Left ventricle myocardium inferior (tissue), 1 donor: ENCODE results near the gene TRIM41. TPM values are rescaled to one million over a fixed set of nuclear protein-coding genes. Genes with fewer than 3 reads are reported as not detected.
A peak's percentile ranks its signal among the peaks of the same experiment; 100 is the strongest.

Source experiments
- DNase-seq: peaks from one replicate; pipeline ENCODE4 v3.0.0-alpha.2; 2020
- H3K27ac ChIP-seq: fragments of 200-600 bp; replicated peaks from 2 replicates; pipeline ENCODE4 v1.8.0; 2021
- H3K27me3 ChIP-seq: fragments of 200-600 bp; 2 replicates; pipeline ENCODE4 v1.8.0; 2021; ENCODE audit warnings: low read depth
- H3K36me3 ChIP-seq: fragments of 200-600 bp; 2 replicates; pipeline ENCODE4 v1.8.0; 2021
- H3K4me1 ChIP-seq: fragments of 200-600 bp; 2 replicates; pipeline ENCODE4 v1.8.0; 2021
- H3K4me3 ChIP-seq: fragments of 200-600 bp; 2 replicates; pipeline ENCODE4 v1.8.0; 2021; ENCODE audit warnings: mild to moderate bottlenecking, moderate library complexity
- H3K9me3 ChIP-seq: fragments of 200-600 bp; replicated peaks from 2 replicates; pipeline ENCODE4 v1.8.0; 2021
- CTCF ChIP-seq: fragments of 200-600 bp; IDR thresholded peaks from 2 replicates; pipeline ENCODE4 v1.8.0; 2021; ENCODE audit warnings: antibody characterized with exemption, mild to moderate bottlenecking, borderline replicate concordance
- intact Hi-C: fragments of 100-400 bp; cut with micrococcal nuclease; formaldehyde crosslinking; loops from one replicate; pipeline ENCODE4 v1.11.0; 2022
- total RNA-seq: library from RNA; stranded (reverse); fragmentation: NEBNext Ultra II Directional; extraction: Animal tissue kit (Norgen Biotek cat#: 25700); gene quantifications from one replicate; pipeline ENCODE4 v1.2.1, GENCODE V29; 2021
- donor health status: DM: no; HTN: yes; CAD: no; lungs with severe emphysema.

The TRIM41 gene
- total RNA-seq, 1 donor from 2014 or later: 26.4 TPM

GRCh38 chr5:181258576-181258975 lies 35.5 kb downstream of the TRIM41 start:
- Histone ChIP-seq H3K4me3 (peak overlapping the region; percentile 88), H3K36me3 (peaks cover 34% of the 10 kb centered on the region), H3K9me3 (no peaks in the 10 kb centered on the region), H3K27ac (no peak overlapping the region), H3K4me1 (peaks cover 98% of the 10 kb centered on the region), H3K27me3 (no peaks in the 10 kb centered on the region)
- intact Hi-C loops: no loop called here
- no peak for TF ChIP-seq CTCF
- no peak for DNase-seq

GRCh38 chr5:181259283-181259682 lies 36.2 kb downstream of the TRIM41 start:
- TF ChIP-seq CTCF: no peak
- Histone ChIP-seq H3K36me3 (peaks cover 34% of the 10 kb centered on the region), H3K27ac (no peak overlapping the region), H3K9me3 (no peaks in the 10 kb centered on the region), H3K4me1 (peaks cover 92% of the 10 kb centered on the region), H3K4me3 (peak overlapping the region; percentile 88), H3K27me3 (no peaks in the 10 kb centered on the region)
- no peak for DNase-seq
- intact Hi-C loops: no loop called here

GRCh38 chr5:181259974-181260719 lies 37.1 kb downstream of the TRIM41 start:
- Histone ChIP-seq H3K4me3 (peak overlapping the region; percentile 88), H3K27me3 (no peaks in the 10 kb centered on the region), H3K9me3 (no peaks in the 10 kb centered on the region), H3K4me1 (peaks cover 84% of the 10 kb centered on the region), H3K36me3 (peaks cover 30% of the 10 kb centered on the region), H3K27ac (peak overlapping the region; percentile 100)
- TF ChIP-seq CTCF: no peak
- intact Hi-C loops: no loop called here
- DNase-seq: no peak

- Histone ChIP-seq H3K27ac (peak within 1 kb of the TSS; percentile 100), H3K4me1 (peaks cover 77% of the 10 kb centered on the region), H3K9me3 (no peaks in the 10 kb centered on the region), H3K4me3 (peak within 1 kb of the TSS; percentile 88), H3K36me3 (peaks cover 23% of the 10 kb centered on the region), H3K27me3 (no peaks in the 10 kb centered on the region)
- TF ChIP-seq CTCF: peak; percentile 13
- DNase-seq: peak; percentile 92
- intact Hi-C loops: no loop called here
Observed at GRCh38 chr5:181260720-181261319, 37.7 kb downstream of the TRIM41 start, which contains the start of gene TRIM52. TRIM52 (minus strand) TSS chr5:181261143; CDS start chr5:181260813, 330 bp downstream.

GRCh38 chr5:181261320-181262049 lies 38.4 kb downstream of the TRIM41 start:
- TF ChIP-seq CTCF: no peak
- Histone ChIP-seq H3K36me3 (peaks cover 19% of the 10 kb centered on the region), H3K4me1 (peaks cover 70% of the 10 kb centered on the region), H3K4me3 (peak overlapping the region; percentile 88), H3K9me3 (no peaks in the 10 kb centered on the region), H3K27me3 (no peaks in the 10 kb centered on the region), H3K27ac (peak overlapping the region; percentile 100)
- intact Hi-C loops: no loop called here
- peak; percentile 74 for DNase-seq
